Subcutaneous abdominal adipose tissue (tissue), 5 donors: Measurements from ENCODE around the gene OLFM3.

ENCODE experiments used
- H3K27ac ChIP-seq: one replicate; pipeline ENCODE4 v1.7.0; 2013; ENCODE audit warnings: low read depth, mild to moderate bottlenecking, inconsistent platforms, low read length, moderate library complexity
- H3K27me3 ChIP-seq, 5 donors: one replicate each; pipeline ENCODE4 v1.7.0; 2013; ENCODE audit warnings: low read length in 5 of 5, inconsistent platforms in 1 of 5; ENCODE audit not compliant: control insufficient read depth in 5 of 5, insufficient read depth in 4 of 5
- H3K36me3 ChIP-seq, 5 donors: one replicate each; pipeline ENCODE4 v1.7.0; 2013; ENCODE audit warnings: low read length in 5 of 5; ENCODE audit not compliant: control insufficient read depth in 5 of 5, insufficient read depth in 5 of 5
- H3K4me1 ChIP-seq, 5 donors: one replicate each; pipeline ENCODE4 v1.7.0; 2013; ENCODE audit warnings: low read length in 5 of 5, mild to moderate bottlenecking in 3 of 5, moderate library complexity in 1 of 5; ENCODE audit not compliant: control insufficient read depth in 5 of 5, insufficient read depth in 5 of 5
- H3K4me3 ChIP-seq, 5 donors: one replicate each; pipeline ENCODE4 v1.7.0; 2013; ENCODE audit warnings: low read length in 5 of 5, low read depth in 1 of 5
- H3K9ac ChIP-seq, 5 donors: one replicate each; pipeline ENCODE4 v1.7.0; 2013; ENCODE audit warnings: low read length in 5 of 5, mild to moderate bottlenecking in 4 of 5, moderate library complexity in 3 of 5
- H3K9me3 ChIP-seq, 5 donors: one replicate each; pipeline ENCODE4 v1.7.0; 2013; ENCODE audit warnings: low read length in 5 of 5; ENCODE audit not compliant: control insufficient read depth in 5 of 5
- donor health status: healthy.
- donor health status: healthy.
- donor health status: healthy.
- donor health status: healthy.
- donor health status: healthy.

Gene OLFM3

GRCh38 chr1:101996825-101997465, at the start of gene OLFM3:
OLFM3 (minus strand) TSS chr1:101996926.
- Histone ChIP-seq H3K27me3 (peaks cover 0 to 11% (median 6%) of the 10 kb centered on the region in 5 donors), H3K4me1 (no peaks in the 10 kb centered on the region), H3K4me3 (no peak within 1 kb of the TSS), H3K27ac (no peak within 1 kb of the TSS), H3K9ac (no peak within 1 kb of the TSS), H3K36me3 (no peaks in the 10 kb centered on the region), H3K9me3 (no peaks in the 10 kb centered on the region)

GRCh38 chr1:102045752-102046151, 49.0 kb upstream of the OLFM3 start:
- H3K9me3 ChIP-seq = no peaks in the 10 kb centered on the region
- H3K27ac ChIP-seq = no peak overlapping the region
- H3K27me3 ChIP-seq = no peaks in the 10 kb centered on the region
- no peaks in the 10 kb centered on the region for H3K4me1 ChIP-seq
- H3K36me3 ChIP-seq = no peaks in the 10 kb centered on the region
- no peak overlapping the region for H3K9ac ChIP-seq
- no peak overlapping the region for H3K4me3 ChIP-seq

- no peak overlapping the region for H3K9ac ChIP-seq
- H3K27me3 ChIP-seq = no peaks in the 10 kb centered on the region
- H3K27ac ChIP-seq = no peak overlapping the region
- no peaks in the 10 kb centered on the region for H3K36me3 ChIP-seq
- H3K4me3 ChIP-seq = no peak overlapping the region
- no peaks in the 10 kb centered on the region for H3K9me3 ChIP-seq
- no peaks in the 10 kb centered on the region for H3K4me1 ChIP-seq
Measured at GRCh38 chr1:102032534-102032933, 35.8 kb upstream of the OLFM3 start.

GRCh38 chr1:102019530-102019929, 22.8 kb upstream of the OLFM3 start:
- Histone ChIP-seq H3K9ac (no peak overlapping the region), H3K27ac (no peak overlapping the region), H3K4me1 (no peaks in the 10 kb centered on the region), H3K36me3 (no peaks in the 10 kb centered on the region), H3K4me3 (no peak overlapping the region), H3K9me3 (peaks cover 0 to 15% (median 5%) of the 10 kb centered on the region in 5 donors), H3K27me3 (no peaks in the 10 kb centered on the region)

GRCh38 chr1:102015728-102016127, 19.0 kb upstream of the OLFM3 start:
- Histone ChIP-seq H3K4me3 (no peak overlapping the region), H3K9ac (no peak overlapping the region), H3K27me3 (no peaks in the 10 kb centered on the region), H3K9me3 (peaks cover 0 to 3% (median 0%) of the 10 kb centered on the region in 5 donors), H3K36me3 (no peaks in the 10 kb centered on the region), H3K4me1 (no peaks in the 10 kb centered on the region), H3K27ac (no peak overlapping the region)

- Histone ChIP-seq H3K9me3 (no peaks in the 10 kb centered on the region), H3K27me3 (peaks cover 0 to 2% (median 0%) of the 10 kb centered on the region in 5 donors), H3K4me1 (no peaks in the 10 kb centered on the region), H3K4me3 (no peak overlapping the region), H3K27ac (no peak overlapping the region), H3K36me3 (no peaks in the 10 kb centered on the region), H3K9ac (no peak overlapping the region)
Measured at GRCh38 chr1:102002057-102002456, 5.3 kb upstream of the OLFM3 start.

GRCh38 chr1:101995984-101996745, 561 bp downstream of the OLFM3 start:
- peaks cover 0 to 11% (median 6%) of the 10 kb centered on the region in 5 donors for H3K27me3 ChIP-seq
- no peak overlapping the region for H3K9ac ChIP-seq
- H3K27ac ChIP-seq = no peak overlapping the region
- no peaks in the 10 kb centered on the region for H3K36me3 ChIP-seq
- H3K4me3 ChIP-seq = no peak overlapping the region
- H3K9me3 ChIP-seq = no peaks in the 10 kb centered on the region
- no peaks in the 10 kb centered on the region for H3K4me1 ChIP-seq

GRCh38 chr1:101993710-101994109, 3.0 kb downstream of the OLFM3 start:
- Histone ChIP-seq H3K9me3 (no peaks in the 10 kb centered on the region), H3K4me3 (no peak overlapping the region), H3K27me3 (peaks cover 0 to 11% (median 6%) of the 10 kb centered on the region in 5 donors), H3K27ac (no peak overlapping the region), H3K4me1 (no peaks in the 10 kb centered on the region), H3K36me3 (no peaks in the 10 kb centered on the region), H3K9ac (no peak overlapping the region)

GRCh38 chr1:101992821-101993575, 3.7 kb downstream of the OLFM3 start:
- Histone ChIP-seq H3K9ac (no peak overlapping the region), H3K4me3 (no peak overlapping the region), H3K36me3 (no peaks in the 10 kb centered on the region), H3K4me1 (no peaks in the 10 kb centered on the region), H3K9me3 (no peaks in the 10 kb centered on the region), H3K27ac (no peak overlapping the region), H3K27me3 (peaks cover 0 to 11% (median 6%) of the 10 kb centered on the region in 5 donors)

GRCh38 chr1:101980974-101981373, 15.8 kb downstream of the OLFM3 start:
- Histone ChIP-seq H3K27ac (no peak overlapping the region), H3K4me1 (peaks cover 0 to 12% (median 3%) of the 10 kb centered on the region in 5 donors), H3K4me3 (peak overlapping the region in 1 of 5 donors; percentile 40), H3K36me3 (no peaks in the 10 kb centered on the region), H3K9me3 (no peaks in the 10 kb centered on the region), H3K9ac (no peak overlapping the region), H3K27me3 (no peaks in the 10 kb centered on the region)
